C4-2B (cell line): ENCODE results near the gene GPX4.

ENCODE experiments used
- ZFX ChIP-seq: fragments of 450-650 bp; IDR thresholded peaks from 2 replicates; pipeline ENCODE4 v1.6.1; 2017
- TF ChIP-seq, protein P1 (sequence below): fragments of 450-650 bp; conservative IDR thresholded peaks from 2 replicates; pipeline ENCODE4 v1.5.1; 2017; ENCODE audit warnings: mild to moderate bottlenecking

DNA sequence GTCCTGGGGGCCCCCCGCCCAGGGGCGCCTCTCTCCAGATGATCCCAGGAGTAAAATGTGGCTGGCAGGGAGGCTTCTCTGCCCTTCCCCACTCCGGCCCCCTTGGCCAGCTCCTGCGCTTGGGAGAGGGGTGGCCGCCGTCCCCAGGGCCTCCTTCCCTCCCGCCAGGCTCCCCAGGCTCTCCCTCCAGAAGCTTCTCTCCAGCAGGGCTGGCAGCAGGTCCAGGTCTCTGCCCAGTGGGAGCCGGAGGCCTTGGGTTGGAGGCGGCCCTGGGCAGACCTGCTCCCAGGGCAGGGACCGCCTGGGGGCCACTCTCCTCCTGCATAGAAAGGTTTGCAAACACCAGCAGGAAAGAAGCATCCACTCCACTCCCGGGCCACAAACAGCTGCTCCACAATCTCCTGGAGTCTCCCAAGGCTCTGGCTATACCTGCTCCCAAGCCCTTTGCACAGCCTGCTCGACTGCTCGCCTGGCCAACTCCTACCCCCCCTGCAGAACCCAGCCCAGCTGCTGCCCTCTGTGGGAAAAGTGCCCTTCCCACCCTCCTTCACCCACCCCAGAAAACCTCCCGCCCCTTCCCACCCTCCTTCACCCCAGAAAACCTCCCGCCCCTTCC is 44.2 kb downstream of the GPX4 start:
- TF ChIP-seq, protein P1, sequence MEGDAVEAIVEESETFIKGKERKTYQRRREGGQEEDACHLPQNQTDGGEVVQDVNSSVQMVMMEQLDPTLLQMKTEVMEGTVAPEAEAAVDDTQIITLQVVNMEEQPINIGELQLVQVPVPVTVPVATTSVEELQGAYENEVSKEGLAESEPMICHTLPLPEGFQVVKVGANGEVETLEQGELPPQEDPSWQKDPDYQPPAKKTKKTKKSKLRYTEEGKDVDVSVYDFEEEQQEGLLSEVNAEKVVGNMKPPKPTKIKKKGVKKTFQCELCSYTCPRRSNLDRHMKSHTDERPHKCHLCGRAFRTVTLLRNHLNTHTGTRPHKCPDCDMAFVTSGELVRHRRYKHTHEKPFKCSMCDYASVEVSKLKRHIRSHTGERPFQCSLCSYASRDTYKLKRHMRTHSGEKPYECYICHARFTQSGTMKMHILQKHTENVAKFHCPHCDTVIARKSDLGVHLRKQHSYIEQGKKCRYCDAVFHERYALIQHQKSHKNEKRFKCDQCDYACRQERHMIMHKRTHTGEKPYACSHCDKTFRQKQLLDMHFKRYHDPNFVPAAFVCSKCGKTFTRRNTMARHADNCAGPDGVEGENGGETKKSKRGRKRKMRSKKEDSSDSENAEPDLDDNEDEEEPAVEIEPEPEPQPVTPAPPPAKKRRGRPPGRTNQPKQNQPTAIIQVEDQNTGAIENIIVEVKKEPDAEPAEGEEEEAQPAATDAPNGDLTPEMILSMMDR = no peak
- TF ChIP-seq ZFX = no peak
